NCI-H1436 (cell line): ENCODE measurements around the gene TRPM2.
"Not testable (repeated sequence)": the region's sequence is repeated elsewhere in the genome, so short reads cannot be mapped to it uniquely, and the experiment has no call there.

ENCODE experiments used
- DNase-seq: peaks from one replicate; lab custom pipeline; 2025; lab: John Stamatoyannopoulos, UW

The TRPM2 gene

DNA sequence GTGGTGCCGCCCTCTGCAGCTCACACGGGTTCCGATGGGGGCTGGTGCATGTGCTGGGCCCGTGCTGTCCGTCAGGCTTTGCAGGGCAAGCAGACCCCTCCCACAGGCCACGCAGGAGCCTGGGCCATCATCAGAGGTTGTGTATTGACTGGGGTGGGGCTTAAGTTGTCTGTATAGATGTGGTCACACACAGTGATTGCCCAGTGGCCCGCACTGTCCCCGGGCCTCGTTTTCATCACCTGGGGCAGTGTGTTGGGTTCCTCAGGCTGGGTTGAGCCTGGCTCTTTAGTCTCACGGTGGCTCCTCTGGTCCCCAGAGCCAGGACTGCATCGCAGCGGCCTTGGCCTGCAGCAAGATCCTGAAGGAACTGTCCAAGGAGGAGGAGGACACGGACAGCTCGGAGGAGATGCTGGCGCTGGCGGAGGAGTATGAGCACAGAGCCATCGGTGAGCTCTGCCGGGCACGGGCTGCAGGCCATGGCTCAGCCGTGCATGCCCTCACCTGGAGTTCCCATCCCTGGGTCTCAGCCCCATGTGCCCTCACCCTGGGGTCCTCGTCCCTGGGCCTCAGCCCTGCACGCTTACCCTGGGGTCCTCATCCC, 44.1 kb downstream of the TRPM2 start:
- no peak for DNase-seq

DNA sequence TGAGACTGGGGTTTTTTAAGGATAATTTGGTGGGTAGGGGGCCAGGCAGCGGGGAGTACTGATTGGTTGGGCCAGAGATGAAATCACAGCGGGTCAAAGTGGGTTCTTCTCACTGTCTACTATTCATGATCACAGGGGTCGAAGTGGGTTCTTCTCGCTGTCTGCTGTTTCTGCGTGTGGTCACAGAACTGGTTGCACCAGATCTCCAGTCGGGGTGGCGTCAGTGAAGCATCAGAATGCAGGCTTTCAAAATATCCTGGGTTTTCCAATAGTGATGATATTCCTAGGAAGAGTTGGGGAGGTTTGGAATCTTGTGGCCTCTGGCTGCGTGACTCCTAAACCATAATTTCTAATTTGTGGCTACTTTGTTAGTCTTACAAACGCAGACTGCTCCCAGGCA, 45.1 kb downstream of the TRPM2 start:
- DNase-seq = no peak

DNA sequence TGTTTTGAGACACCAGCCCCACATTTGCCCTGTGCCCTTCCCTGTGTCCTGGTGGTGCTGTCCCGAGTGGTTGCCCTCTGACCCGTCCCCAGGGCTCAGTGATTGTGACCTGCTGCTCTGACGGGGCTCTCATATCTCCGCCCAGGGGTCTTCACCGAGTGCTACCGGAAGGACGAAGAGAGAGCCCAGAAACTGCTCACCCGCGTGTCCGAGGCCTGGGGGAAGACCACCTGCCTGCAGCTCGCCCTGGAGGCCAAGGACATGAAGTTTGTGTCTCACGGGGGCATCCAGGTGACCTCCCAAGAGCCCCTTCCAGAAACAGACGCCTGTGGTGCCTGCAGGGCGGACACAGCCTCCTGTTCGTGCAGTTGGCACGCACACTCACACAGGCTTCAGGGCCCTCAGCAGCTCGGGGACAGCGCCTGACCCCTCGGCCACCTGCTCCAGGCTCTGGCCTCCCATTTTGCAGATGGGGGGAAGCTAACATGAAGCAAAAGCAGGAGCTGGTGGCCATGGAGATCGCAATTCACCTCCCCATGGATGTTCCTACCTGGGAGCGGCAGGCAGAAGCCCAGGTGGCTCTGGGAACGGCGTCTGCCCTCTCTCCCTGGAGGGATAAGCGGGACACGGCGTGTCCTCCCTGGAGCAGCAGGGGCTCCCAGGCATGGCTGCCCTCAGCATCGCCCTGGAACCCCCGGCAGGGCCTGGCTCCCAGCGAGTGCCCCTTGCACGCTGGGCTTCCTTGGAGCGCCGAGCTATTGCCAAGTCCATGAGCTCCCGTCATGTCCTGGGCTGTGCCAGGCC, 45.9 kb downstream of the TRPM2 start:
- DNase-seq = no peak

DNA sequence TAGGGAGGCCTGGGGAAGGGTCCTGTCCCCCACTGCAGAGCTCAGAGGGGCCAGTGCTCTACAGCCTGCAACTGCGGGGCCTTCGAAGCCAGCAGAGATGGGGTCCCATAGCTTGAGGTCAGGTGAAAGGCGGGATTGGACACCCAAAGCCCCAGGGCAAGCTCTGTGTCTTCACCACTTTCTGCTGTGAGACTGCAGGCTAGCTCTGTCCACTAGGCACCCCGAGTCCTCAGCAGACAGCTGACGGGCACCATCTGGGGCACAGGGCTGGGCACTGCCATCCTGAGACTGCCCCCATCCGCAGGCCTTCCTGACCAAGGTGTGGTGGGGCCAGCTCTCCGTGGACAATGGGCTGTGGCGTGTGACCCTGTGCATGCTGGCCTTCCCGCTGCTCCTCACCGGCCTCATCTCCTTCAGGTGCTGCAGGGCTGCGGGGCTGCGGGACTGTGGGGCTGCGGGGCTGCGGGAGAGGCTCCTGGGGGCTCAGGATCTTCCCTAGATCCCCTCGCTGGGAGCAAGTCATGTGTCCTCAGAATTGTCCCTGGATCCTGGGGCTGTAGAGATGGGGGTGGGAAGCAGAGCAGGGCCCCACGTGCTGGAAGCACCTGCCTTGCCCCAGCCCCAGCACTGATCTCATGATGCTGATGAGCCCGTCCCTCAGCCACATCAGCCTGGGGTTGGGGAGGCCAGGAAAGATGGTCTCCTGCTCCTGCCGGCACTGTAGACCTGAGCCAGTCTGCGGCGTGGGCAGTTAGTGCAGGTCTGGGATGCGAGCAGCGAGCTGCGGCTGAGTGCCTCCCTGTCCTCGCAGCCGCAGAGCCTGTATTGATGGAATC, 46.8 kb downstream of the TRPM2 start:
- DNase-seq = no peak

DNA sequence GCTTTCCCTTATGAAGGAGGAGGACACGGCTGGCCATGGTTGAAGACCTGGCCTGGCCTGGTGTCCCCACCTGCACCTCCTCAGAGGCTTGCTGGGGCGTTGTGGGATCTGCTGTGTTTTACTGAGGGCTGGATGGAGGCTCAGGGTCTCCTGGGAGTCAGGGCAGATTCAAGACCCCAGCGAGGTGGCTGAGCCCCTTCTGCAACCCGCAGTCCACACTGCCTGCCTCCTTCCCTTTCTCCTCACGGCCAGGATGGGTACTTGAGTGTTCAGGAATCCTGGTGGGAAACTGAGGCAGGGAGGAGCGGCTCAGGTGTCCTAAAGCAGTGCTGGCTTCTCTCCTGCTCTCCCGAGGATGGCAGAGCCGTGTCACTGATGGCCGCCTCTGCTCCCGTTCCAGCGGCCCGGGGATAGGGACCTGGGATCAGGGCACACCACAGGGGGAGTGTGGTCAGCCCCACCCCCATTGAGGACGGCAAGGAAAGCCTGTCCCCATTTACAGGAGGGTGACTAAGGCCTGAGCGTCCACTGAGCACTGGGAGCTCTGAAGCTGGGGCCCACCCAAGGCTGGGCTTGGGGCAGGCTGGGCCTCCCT, 47.5 kb downstream of the TRPM2 start:
- no peak for DNase-seq

DNA sequence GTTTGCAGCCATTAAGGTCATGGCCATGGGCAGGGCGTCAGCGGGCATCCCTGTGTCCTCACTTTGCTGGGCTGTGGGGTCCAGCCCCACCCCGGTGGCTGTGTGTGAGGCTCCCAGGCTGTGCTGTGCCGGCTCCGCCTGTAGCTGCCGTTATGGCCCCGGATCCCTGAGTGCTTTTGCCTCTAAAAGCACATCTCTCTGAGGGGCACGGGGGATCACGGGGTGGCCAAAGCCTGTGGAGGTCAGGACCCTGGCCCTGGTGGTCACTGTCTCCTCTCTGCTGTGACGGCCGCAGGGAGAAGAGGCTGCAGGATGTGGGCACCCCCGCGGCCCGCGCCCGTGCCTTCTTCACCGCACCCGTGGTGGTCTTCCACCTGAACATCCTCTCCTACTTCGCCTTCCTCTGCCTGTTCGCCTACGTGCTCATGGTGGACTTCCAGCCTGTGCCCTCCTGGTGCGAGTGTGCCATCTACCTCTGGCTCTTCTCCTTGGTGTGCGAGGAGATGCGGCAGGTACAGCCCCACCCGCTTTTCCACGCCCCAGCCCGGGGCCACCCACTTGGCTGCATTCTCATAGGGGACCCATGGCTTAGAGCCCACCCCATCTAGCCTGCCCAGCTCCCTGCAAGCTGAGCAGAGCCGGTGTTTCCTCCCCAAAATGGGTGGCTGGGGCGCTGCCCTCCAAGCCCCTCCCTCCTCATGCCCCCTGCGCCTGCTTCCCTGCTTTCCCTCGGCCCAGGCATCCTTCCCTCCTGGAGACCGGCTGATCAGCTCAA, 48.2 kb downstream of the TRPM2 start:
- DNase-seq = no peak

DNA sequence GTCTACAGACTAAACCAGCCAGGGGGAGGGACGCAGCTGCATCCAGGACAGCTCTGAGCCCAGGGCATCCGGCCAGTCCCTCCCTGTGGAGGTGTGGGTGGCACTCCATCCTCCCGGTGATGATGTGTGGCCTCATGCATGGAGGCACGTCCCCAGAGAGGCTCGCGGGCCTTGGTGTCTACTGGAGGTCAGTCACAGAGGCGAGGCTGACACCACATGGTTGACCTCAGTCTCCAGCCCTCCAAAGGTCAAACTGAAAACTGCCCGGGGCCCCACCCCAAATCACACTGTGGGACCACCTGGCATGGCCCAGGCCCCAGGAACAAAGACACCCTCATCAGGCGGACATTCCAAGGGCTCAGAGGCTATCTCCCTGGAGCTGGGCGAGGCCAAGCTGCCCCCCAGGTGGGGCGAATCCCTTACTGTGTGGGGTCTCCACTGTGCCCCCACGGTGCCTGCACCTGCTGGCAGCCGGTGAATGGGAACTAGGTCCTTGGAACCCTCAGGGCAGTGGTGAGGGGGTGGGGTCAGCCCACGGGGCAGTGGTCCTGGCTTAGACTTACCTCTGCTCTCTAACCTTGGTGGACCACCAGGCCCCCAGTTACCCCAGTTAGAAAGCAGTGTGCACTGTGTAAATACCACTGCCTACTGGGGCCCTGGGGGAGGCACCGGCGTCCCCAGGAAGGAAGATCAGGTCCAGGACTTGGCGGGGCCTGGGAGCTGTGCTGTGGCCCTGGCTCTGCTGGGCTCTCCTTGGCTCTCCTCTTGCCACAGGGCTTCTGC, 49.1 kb downstream of the TRPM2 start:
- no peak for DNase-seq

DNA sequence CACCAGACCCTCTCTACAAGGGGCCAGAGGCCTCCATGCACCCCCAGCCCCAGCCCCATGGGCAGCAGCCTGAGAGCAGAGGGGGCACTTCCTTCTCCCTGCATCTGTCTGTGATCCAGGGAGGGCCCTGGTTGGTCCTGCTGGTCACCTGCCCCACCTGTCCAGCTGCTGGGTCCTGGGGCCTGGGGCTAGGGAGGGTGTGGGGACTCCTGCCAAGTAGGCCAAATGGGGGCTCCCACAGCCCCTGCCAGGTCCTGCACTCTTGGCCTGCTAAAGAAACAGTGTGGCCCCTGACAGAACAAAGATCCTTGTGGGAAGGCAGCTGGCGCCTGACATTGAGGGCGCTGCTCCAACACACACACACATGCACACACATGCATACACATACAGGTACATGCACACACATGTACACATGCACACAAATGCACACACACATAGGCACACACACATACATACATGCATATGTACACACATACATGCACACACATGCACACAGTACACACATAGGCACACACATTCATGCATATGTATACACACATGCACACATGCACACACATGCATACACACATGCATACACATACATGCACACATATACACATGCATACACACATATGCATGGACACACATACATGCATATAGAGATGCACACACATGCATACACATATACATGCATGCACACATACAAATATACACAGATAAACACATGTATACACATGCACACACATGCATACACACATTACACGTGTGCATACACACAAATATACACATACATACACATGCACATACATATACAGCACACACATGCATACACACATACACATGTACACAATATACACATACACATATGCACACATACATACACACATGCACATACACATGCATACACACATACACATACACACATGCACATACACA, 49.9 kb downstream of the TRPM2 start:
- DNase-seq = no peak

DNA sequence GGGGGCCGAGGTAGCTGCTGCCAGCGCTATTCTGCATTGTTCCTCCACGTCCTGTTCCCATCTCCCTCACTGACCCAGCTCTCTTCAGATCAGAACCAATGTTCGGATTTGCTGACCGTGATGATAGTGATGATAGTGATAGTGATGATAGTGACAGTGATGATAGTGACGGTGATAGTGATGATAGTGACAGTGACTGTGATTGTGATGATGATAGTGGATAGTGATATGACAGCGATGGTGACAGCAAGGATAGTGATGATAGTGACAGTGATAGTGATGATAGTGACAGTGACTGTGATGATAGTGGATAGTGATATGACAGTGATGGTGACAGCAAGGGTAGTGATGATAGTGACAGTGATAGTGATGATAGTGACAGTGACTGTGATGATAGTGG, 51.1 kb downstream of the TRPM2 start:
- DNase-seq = not testable (repeated sequence)

DNA sequence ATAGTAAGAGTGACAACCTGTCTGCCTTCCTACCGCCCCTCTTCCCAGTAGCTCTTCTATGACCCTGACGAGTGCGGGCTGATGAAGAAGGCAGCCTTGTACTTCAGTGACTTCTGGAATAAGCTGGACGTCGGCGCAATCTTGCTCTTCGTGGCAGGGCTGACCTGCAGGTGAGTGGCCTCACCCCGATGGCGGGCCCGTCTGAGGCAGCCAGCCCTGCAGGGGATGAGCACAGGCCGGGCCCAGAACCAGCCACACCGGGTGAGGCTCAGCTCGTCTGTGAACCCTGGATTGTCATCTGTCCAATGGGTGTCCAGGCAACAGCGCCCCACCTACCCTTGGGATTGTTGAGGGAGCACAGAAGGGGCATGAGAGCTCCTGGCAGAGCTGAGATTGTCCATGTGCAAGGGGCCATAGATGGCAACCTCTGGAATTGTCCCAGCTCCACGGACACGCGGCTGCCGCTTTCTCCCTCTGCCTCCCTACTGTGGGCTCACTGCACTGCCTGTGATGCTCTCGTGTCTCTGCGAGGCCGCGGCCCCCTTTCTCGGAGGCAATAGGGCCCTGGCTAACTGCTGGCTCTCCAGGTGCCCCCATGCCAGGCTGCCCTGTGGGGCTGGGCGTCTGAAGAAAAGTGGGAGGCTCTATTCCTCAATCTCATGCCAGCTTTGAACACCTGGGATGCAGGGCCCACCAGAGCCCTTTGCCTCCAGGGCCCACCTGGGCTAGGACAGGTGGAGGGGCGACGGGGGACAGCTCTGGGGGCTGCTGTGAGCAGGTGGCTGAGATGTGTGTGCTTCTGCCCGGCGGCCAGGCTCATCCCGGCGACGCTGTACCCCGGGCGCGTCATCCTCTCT, 51.9 kb downstream of the TRPM2 start:
- no peak for DNase-seq

DNA sequence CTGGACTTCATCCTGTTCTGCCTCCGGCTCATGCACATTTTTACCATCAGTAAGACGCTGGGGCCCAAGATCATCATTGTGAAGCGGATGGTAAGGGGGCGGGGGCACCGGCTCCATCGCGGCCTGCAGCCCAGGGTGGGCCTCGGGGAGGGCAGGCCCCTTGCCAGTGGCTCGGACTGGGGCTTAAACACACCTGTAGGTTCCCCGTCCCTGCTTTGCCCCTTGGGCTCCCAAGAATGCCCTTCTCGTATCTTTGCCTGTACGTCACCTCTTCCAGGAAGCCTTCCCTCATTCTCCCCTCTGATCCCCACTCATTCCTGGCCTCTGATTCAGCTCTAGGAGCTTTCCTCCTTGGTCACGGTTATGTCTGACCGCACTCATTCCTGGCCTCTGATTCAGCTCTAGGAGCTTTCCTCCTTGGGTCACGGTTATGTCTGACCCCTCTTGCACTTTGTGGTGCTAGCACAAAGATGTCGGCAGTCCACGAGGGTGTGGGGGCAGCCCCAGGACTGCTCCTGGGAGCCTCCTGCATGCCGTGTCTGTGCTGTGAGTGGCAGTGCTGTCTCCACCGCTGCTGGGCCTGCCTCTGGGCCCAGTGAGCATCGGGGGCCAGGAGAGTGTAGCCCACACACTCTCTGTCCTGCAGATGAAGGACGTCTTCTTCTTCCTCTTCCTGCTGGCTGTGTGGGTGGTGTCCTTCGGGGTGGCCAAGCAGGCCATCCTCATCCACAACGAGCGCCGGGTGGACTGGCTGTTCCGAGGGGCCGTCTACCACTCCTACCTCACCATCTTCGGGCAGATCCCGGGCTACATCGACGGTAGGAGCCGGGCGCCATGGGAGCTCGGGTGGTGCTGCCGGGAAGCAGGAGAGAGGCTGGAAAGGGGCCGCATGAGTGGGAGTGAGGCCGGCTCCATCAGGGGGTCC, 52.8 kb downstream of the TRPM2 start:
- no peak for DNase-seq

DNA sequence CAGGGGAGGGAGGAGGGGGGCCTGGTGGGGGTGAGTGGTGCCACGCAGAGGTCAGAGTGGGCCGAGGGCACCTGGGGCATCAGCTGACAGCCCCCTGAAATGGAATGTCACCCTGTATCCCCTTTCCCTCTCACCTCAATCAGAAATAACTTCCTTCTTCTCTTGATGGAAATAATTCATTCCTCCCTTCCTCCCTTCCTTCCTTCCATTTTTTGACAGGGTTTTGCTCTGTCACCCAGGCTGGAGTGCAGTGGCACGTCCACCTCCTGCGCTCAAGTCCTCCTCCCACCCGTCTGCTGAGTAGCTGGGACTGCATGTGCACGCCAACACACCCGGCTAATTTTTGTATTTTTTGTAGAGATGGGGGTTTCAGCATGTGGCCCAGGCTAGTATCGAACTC, 53.5 kb downstream of the TRPM2 start:
- no peak for DNase-seq

DNA sequence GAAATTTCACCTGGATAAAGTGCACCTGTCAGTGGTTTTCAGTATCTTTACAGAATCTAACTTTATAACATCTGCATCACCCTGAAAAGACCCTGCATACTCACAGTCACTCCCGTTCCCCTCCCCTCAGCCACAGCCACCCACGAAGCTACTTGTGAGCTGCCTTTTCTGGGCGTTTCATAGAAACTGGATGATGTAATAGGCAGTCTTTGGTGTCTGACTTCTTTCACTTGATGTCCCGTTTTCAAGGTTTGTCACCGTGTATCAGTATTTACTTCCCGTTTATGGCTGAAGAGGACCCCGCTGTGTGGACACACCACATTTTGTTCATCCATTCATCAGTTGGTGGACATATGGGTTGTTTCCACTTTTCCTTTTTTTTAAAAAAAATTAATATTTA, 54.1 kb downstream of the TRPM2 start:
- DNase-seq = no peak

DNA sequence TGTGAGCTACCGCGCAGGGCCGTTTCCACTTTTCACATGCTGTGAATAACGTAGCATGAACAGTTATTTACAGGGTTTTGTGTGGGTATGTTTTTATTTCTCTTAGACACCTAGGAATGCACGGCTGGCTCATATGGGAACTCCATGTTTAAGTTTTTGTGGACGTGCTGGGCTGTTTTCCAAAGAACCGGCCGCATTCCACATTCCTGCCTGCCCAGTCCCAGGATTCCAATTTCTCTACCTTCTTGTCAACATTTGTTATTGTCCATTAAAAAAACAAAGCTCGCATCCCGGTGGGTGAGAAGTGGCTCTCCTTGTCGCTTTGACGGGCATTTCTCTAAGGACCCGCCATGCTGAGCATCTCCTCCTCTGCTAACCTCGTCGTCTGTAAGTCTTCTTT, 54.8 kb downstream of the TRPM2 start:
- DNase-seq = no peak

DNA sequence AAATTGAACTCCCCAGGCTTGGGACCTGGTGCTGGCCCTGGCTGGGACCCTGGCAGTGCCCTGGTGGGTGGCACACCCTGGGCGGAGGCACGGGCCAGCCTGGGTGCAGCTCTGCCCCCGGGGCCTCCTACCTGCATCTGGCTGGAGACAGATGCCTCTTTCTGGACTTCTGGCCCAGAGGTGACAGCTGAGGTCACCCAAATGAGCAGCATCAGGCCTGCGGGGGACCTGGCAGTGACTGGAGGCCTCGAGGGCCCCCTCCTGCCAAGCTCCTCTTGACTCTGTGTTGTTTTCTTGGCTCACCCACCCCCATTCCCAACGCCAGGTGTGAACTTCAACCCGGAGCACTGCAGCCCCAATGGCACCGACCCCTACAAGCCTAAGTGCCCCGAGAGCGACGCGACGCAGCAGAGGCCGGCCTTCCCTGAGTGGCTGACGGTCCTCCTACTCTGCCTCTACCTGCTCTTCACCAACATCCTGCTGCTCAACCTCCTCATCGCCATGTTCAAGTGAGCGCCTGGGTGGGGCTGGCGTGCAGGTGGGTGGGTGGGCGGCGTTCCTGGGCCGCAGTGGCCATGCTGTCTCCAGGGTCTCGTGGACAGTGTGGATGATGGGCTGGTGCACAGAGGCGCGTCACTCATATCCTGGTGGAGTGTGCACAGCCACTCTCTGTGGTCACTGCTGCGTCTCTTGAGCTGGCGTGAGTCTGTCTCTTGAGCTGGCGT, 60.3 kb downstream of the TRPM2 start:
- no peak for DNase-seq

DNA sequence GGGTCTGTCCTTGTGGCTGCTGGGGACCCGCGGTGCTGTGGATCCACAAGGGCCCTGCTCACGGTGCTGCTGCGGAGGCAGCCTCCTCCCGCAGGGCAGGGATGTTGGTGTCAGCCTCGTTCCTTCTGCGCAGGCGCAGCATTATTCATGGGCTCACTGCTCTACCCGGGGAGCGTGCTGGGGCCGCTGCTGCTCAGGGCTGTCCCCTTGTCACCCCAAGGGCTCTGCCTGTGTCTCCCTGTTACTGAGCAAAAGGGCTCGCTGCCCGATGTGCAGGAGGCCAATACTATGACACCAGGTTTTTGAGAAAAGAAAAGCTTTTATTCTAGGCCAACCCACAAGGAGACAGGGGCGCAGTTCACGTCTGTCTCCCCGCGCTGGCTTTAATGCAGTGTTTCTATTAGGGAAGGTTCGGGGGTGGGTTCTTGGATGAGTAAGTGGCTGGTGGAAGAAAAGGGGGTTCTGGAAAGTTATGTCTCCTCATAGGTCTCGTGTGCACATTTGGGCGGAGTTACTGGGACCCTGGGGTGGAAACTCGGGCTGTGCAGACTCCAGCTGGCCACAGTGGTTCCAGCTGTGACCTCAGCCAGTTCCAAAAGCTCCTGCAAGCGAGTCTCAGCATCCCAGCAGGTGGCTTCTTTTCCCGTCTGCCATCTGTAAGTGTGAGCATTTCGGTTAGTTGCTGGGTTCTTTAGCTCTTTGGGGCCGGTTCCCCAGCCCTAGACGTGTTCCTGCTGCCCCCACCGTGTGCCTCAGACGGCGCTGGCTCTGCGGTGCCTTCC, 61.1 kb downstream of the TRPM2 start:
- no peak for DNase-seq
